IPS-20b (cell line): ENCODE data around the gene CACNA1H.

Experiments
- H3K27ac ChIP-seq: one replicate; pipeline ENCODE4 v1.5.1; 2013; ENCODE audit warnings: low read length
- H3K27me3 ChIP-seq: 2 replicates; pipeline ENCODE4 v1.6.1; 2013; ENCODE audit warnings: mild to moderate bottlenecking, low read length, inconsistent platforms; ENCODE audit not compliant: insufficient read depth
- H3K36me3 ChIP-seq: 2 replicates; pipeline ENCODE4 v1.6.1; 2013; ENCODE audit warnings: low read depth, mild to moderate bottlenecking, inconsistent platforms, low read length, moderate library complexity; ENCODE audit not compliant: insufficient read depth
- H3K4me1 ChIP-seq: 2 replicates; pipeline ENCODE4 v1.6.1; 2013; ENCODE audit warnings: mild to moderate bottlenecking, control low read depth, inconsistent platforms, low read length, moderate library complexity; ENCODE audit not compliant: insufficient read depth
- H3K4me3 ChIP-seq: 2 replicates; pipeline ENCODE4 v1.5.1; 2013; ENCODE audit warnings: mild to moderate bottlenecking, low read length, inconsistent platforms
- H3K9ac ChIP-seq: 2 replicates; pipeline ENCODE4 v1.6.1; 2013; ENCODE audit warnings: low read depth, mild to moderate bottlenecking, inconsistent platforms, low read length, moderate library complexity
- H3K9me3 ChIP-seq: 2 replicates; pipeline ENCODE4 v1.6.1; 2013; ENCODE audit warnings: mild to moderate bottlenecking, low read depth, low read length, inconsistent platforms; ENCODE audit not compliant: insufficient read depth

The CACNA1H gene

GRCh38 chr16:1216296-1216619 lies 63.4 kb downstream of the CACNA1H start:
- Histone ChIP-seq H3K4me3 (no peak overlapping the region), H3K27ac (no peak overlapping the region), H3K9ac (no peak overlapping the region), H3K9me3 (no peaks in the 10 kb centered on the region), H3K36me3 (peaks cover 20% of the 10 kb centered on the region; the same call in 1 of the 2 replicates), H3K4me1 (no peaks in the 10 kb centered on the region), H3K27me3 (no peaks in the 10 kb centered on the region)

- Histone ChIP-seq H3K36me3 (peaks cover 20% of the 10 kb centered on the region; the same call in 1 of the 2 replicates), H3K4me1 (no peaks in the 10 kb centered on the region), H3K4me3 (no peak overlapping the region), H3K27ac (no peak overlapping the region), H3K9me3 (no peaks in the 10 kb centered on the region), H3K9ac (no peak overlapping the region), H3K27me3 (no peaks in the 10 kb centered on the region)
Observed at GRCh38 chr16:1216681-1217400, 63.9 kb downstream of the CACNA1H start.

GRCh38 chr16:1217526-1217925 lies 64.6 kb downstream of the CACNA1H start:
- no peaks in the 10 kb centered on the region for H3K4me1 ChIP-seq
- H3K9ac ChIP-seq, result no peak overlapping the region
- no peak overlapping the region for H3K27ac ChIP-seq
- peaks cover 20% of the 10 kb centered on the region; the same call in 1 of the 2 replicates for H3K36me3 ChIP-seq
- no peaks in the 10 kb centered on the region for H3K27me3 ChIP-seq
- no peak overlapping the region for H3K4me3 ChIP-seq
- H3K9me3 ChIP-seq, result no peaks in the 10 kb centered on the region

- Histone ChIP-seq H3K4me1 (no peaks in the 10 kb centered on the region), H3K4me3 (no peak overlapping the region), H3K9ac (no peak overlapping the region), H3K9me3 (no peaks in the 10 kb centered on the region), H3K36me3 (peaks cover 20% of the 10 kb centered on the region; the same call in 1 of the 2 replicates), H3K27ac (no peak overlapping the region), H3K27me3 (no peaks in the 10 kb centered on the region)
Observed at GRCh38 chr16:1218061-1218929, 65.4 kb downstream of the CACNA1H start.

GRCh38 chr16:1218930-1219611 lies 66.2 kb downstream of the CACNA1H start:
- no peaks in the 10 kb centered on the region for H3K9me3 ChIP-seq
- no peak overlapping the region for H3K27ac ChIP-seq
- no peaks in the 10 kb centered on the region for H3K4me1 ChIP-seq
- H3K9ac ChIP-seq, result no peak overlapping the region
- no peak overlapping the region for H3K4me3 ChIP-seq
- H3K36me3 ChIP-seq, result peaks cover 20% of the 10 kb centered on the region; the same call in 1 of the 2 replicates
- no peaks in the 10 kb centered on the region for H3K27me3 ChIP-seq

GRCh38 chr16:1220098-1220728 lies 67.3 kb downstream of the CACNA1H start:
- Histone ChIP-seq H3K27me3 (no peaks in the 10 kb centered on the region), H3K4me1 (no peaks in the 10 kb centered on the region), H3K36me3 (peaks cover 15% of the 10 kb centered on the region; the same call in 1 of the 2 replicates), H3K9ac (no peak overlapping the region), H3K4me3 (no peak overlapping the region), H3K9me3 (no peaks in the 10 kb centered on the region), H3K27ac (no peak overlapping the region)

- H3K9me3 ChIP-seq, result no peaks in the 10 kb centered on the region
- no peaks in the 10 kb centered on the region for H3K4me1 ChIP-seq
- H3K36me3 ChIP-seq, result peaks cover 15% of the 10 kb centered on the region; the same call in 1 of the 2 replicates
- no peaks in the 10 kb centered on the region for H3K27me3 ChIP-seq
- no peak overlapping the region for H3K27ac ChIP-seq
- no peak overlapping the region for H3K4me3 ChIP-seq
- no peak overlapping the region for H3K9ac ChIP-seq
Observed at GRCh38 chr16:1220841-1221627, 68.1 kb downstream of the CACNA1H start.

GRCh38 chr16:1221628-1222552 lies 69.0 kb downstream of the CACNA1H start:
- H3K27ac ChIP-seq, result no peak overlapping the region
- no peaks in the 10 kb centered on the region for H3K4me1 ChIP-seq
- H3K36me3 ChIP-seq, result peaks cover 15% of the 10 kb centered on the region; the same call in 1 of the 2 replicates
- H3K9ac ChIP-seq, result no peak overlapping the region
- H3K27me3 ChIP-seq, result no peaks in the 10 kb centered on the region
- H3K9me3 ChIP-seq, result no peaks in the 10 kb centered on the region
- H3K4me3 ChIP-seq, result no peak overlapping the region

- Histone ChIP-seq H3K27me3 (no peaks in the 10 kb centered on the region), H3K36me3 (0 out of 2 replicates have a peak, but pooled peaks cover 7% of the 10 kb centered on the region), H3K9ac (no peak overlapping the region), H3K4me1 (no peaks in the 10 kb centered on the region), H3K27ac (no peak overlapping the region), H3K9me3 (no peaks in the 10 kb centered on the region), H3K4me3 (no peak overlapping the region)
Observed at GRCh38 chr16:1222553-1223354, 69.8 kb downstream of the CACNA1H start.
